Activated CD4-positive, alpha-beta memory T cell treated with anti-CD3 and anti-CD28 coated beads for 36 hours (primary cell): ENCODE measurements around the gene FAM131A. TPM values are rescaled to one million over a fixed set of nuclear protein-coding genes. Genes with fewer than 3 reads are reported as not detected.
A peak's percentile ranks its signal among the peaks of the same experiment; 100 is the strongest.
"Not testable (repeated sequence)": the region's sequence is repeated elsewhere in the genome, so short reads cannot be mapped to it uniquely, and the experiment has no call there.

Experiments
- CTCF ChIA-PET: fragments of 350-600 bp; sonication (Branson Sonifier 250); formaldehyde crosslinking; loops from one replicate; lab custom pipeline; 2021; ENCODE audit warnings: antibody characterized with exemption, inconsistent platforms; lab: Charles Lee
- POLR2A ChIA-PET: fragments of 350-600 bp; sonication (Branson Sonifier 250); formaldehyde crosslinking; loops from one replicate; lab custom pipeline; 2021; ENCODE audit warnings: antibody characterized with exemption; lab: Charles Lee
- DNase-seq: peaks from one replicate; pipeline ENCODE4 v3.0.0-alpha.2; 2020
- H3K27ac Mint-ChIP-seq: one replicate; pipeline ENCODE4 v1.8.0; 2021; ENCODE audit warnings: mixed read lengths
- H3K27me3 Mint-ChIP-seq: one replicate; pipeline ENCODE4 v1.8.0; 2021; ENCODE audit warnings: mixed read lengths
- H3K36me3 Mint-ChIP-seq: one replicate; pipeline ENCODE4 v1.8.0; 2021; ENCODE audit warnings: mixed read lengths
- H3K4me1 Mint-ChIP-seq: one replicate; pipeline ENCODE4 v1.8.0; 2021; ENCODE audit warnings: low read depth, mixed read lengths
- H3K4me3 Mint-ChIP-seq: one replicate; pipeline ENCODE4 v1.8.0; 2021; ENCODE audit warnings: mild to moderate bottlenecking, mixed read lengths
- H3K9me3 Mint-ChIP-seq: one replicate; pipeline ENCODE4 v1.8.0; 2021; ENCODE audit warnings: mixed read lengths
- intact Hi-C: fragments of 100-400 bp; cut with micrococcal nuclease; formaldehyde crosslinking; loops from one replicate; pipeline ENCODE4 v1.15.1; 2023
- total RNA-seq, 2 experiments: library from RNA; stranded (reverse); gene quantifications; one replicate each; pipeline ENCODE4 v1.2.3, GENCODE V29; 2021

The FAM131A gene
- total RNA-seq, 2 experiments from 2014 or later = 7.0 to 8.9 TPM

DNA sequence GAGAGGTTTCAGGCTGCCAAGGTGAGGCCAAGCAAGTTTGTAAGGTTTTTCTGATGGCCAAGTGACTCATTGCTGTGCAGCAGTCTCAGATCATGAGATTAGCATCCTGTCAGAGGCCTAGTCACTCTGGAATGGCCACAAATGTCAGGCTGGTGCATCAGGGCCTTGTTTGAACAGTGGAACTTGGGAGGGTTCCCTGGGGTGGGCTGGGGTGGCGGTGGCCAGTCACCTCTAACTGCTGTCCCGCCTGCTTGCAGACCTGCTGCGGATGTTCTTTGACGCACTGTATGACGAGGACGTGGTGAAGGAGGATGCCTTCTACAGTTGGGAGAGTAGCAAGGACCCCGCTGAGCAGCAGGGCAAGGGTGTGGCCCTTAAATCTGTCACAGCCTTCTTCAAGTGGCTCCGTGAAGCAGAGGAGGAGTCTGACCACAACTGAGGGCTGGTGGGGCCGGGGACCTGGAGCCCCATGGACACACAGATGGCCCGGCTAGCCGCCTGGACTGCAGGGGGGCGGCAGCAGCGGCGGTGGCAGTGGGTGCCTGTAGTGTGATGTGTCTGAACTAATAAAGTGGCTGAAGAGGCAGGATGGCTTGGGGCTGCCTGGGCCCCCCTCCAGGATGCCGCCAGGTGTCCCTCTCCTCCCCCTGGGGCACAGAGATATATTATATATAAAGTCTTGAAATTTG lies 2.8 kb upstream of the FAM131A start:
- peak; percentile 68 for DNase-seq
- CTCF ChIA-PET = no interaction called here
- Mint-ChIP-seq H3K9me3 (no peaks in the 10 kb centered on the region), H3K27ac (peak overlapping the region; percentile 76), H3K27me3 (no peaks in the 10 kb centered on the region), H3K36me3 (peaks cover 36% of the 10 kb centered on the region), H3K4me1 (peaks cover 54% of the 10 kb centered on the region), H3K4me3 (no peak overlapping the region)
- intact Hi-C loops = loop anchor here (1.0 kb wide), 3 partner anchors 9 to 29 kb away; no protein-coding TSS in a partner anchor
- POLR2A ChIA-PET = interaction anchor here (1.3 kb wide), 1 partner anchor 9 kb away, joined by 5 read pairs; no protein-coding TSS in a partner anchor

DNA sequence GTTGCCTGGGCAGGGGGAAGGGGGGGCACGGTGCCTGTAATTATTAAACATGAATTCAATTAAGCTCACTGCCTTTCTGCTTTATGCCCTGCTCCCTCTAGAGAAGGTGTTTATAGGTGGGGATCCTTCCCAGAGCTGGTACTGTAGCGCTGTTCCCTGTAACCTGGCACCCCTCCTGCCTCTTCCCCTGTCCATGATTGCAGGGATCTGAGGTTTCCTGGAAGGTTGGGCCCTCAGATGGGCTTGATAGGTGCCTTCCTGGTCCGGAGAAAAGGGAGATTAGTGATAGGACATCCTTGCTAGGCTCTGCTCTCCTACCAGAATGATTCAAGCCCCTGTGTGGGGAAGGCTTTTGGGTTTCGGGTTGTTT lies 2.1 kb upstream of the FAM131A start:
- H3K4me1 Mint-ChIP-seq = peaks cover 54% of the 10 kb centered on the region
- intact Hi-C loops = loop anchor here (1.0 kb wide), 3 partner anchors 10 to 28 kb away; no protein-coding TSS in a partner anchor
- peak overlapping the region; percentile 81 for H3K4me3 Mint-ChIP-seq
- H3K27ac Mint-ChIP-seq = peak overlapping the region; percentile 88
- ChIA-PET CTCF (interaction anchor here (0.6 kb wide), 1 partner anchor 19 kb away, joined by 3 read pairs; no protein-coding TSS in a partner anchor), POLR2A (interaction anchor here (0.7 to 1.3 kb wide), 4 partner anchors 8 to 149 kb away, joined by 3 to 5 read pairs (median 3); partner anchors contain the start of gene ABCF3)
- H3K9me3 Mint-ChIP-seq = no peaks in the 10 kb centered on the region
- H3K27me3 Mint-ChIP-seq = no peaks in the 10 kb centered on the region
- H3K36me3 Mint-ChIP-seq = peaks cover 32% of the 10 kb centered on the region
- no peak for DNase-seq

DNA sequence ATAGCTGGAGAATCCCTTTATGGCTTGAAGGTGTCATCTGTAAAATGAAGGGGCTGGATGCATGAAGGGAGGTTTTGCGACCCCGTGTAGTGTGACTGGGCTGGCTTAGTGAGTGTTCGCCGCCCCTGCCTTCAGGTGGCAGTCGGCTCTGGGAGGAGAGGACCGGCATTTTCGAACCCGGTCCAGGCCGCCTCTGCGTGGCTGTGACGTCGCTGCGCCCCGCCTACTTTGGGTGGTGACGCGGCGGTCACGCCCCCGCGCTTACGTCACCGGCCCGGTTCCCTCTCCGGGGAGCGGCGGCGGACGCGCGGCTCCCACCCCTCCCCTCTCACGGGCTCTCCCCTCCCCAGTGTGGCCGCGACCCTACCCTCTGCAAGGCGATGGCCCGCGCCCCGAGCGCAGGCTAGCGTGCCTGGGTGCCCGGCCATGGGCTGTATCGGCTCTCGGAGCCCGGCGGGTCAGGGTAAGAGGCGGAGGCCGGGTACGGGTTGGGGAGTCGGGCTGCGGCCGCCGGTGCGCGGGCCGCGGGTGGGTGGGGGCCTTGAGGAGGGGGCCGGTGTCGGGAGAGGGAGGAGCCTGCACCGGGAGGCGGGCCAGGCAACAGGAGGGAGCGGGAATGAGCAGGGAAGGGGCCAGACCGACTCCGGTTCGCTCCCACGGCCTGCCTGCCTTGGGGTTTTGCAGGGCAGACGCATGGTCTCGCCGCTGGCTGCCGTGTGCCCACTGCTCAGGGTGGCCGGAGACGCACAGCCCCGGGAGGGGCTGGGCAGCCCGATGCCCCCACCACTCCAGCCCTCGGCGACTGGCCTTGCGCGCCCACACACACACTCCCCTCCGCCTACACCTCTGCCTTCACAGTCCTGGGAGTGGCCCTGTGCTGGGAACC lies 1.5 kb upstream of the FAM131A start:
- Mint-ChIP-seq H3K9me3 (no peaks in the 10 kb centered on the region), H3K27me3 (no peaks in the 10 kb centered on the region), H3K4me3 (peak overlapping the region; percentile 81), H3K27ac (peak overlapping the region; percentile 88), H3K4me1 (peaks cover 54% of the 10 kb centered on the region), H3K36me3 (peaks cover 28% of the 10 kb centered on the region)
- ChIA-PET CTCF (interaction anchor here (0.6 to 3.3 kb wide), 2 partner anchors 18 kb away, joined by 3 to 23 read pairs; no protein-coding TSS in a partner anchor), POLR2A (interaction anchor here (0.7 to 1.4 kb wide), 5 partner anchors 9 to 150 kb away, joined by 3 to 10 read pairs (median 3); partner anchors contain the start of gene ABCF3)
- intact Hi-C loops = loop anchor here (1.0 kb wide), 3 partner anchors 11 to 27 kb away; no protein-coding TSS in a partner anchor
- peak; percentile 89 for DNase-seq

DNA sequence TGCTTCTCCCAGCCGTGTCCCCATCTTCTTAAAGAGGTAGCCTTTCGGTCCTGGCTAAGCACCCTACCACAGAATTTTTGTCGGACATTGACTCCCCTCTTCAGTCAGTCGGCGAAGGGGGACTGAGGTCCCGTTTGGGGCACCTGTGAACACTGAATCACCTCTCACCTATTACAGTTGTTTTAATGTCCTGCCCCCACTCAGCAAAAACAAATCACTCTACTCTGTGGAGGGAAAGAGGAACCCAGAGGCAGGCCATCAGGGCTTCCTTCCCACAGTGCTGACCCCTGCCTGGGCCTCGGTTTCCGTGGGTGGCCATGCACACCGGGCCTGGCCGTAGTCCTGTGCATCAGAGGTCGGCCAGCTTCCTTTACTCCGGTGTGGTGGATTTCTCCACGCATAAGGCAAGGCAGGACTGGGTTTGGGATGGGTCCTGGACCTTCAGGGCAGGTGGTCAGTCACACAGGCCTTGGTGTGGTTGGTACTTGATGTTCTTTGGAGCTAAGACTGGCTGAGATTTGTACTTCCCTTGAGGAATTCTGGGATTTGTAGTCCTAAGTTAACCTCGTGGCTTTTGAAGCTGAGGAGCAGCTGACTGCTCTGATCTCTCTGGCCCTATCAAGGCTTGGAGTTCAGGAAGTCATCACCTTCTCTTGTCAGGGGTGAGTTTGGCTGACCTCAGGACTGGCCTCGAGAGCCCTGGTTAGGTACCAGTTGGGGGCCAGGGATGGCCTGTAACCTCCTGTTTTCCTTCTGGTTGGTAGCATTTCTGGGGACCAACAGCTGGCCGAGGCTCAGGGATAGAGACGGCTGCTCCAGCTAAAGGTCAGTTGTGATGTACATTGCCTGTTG lies 627 bp upstream of the FAM131A start:
- ChIA-PET POLR2A (interaction anchor here (1.4 kb wide), 1 partner anchor 10 kb away, joined by 10 read pairs; no protein-coding TSS in a partner anchor), CTCF (interaction anchor here (1.2 to 3.3 kb wide), 2 partner anchors 18 to 35 kb away, joined by 3 to 23 read pairs; no protein-coding TSS in a partner anchor)
- DNase-seq = no peak
- Mint-ChIP-seq H3K4me1 (peaks cover 54% of the 10 kb centered on the region), H3K9me3 (no peaks in the 10 kb centered on the region), H3K4me3 (peak overlapping the region; percentile 81), H3K27ac (peak overlapping the region; percentile 77), H3K27me3 (no peaks in the 10 kb centered on the region), H3K36me3 (peaks cover 19% of the 10 kb centered on the region)
- intact Hi-C loops = no loop called here

- Mint-ChIP-seq H3K27ac (no peak overlapping the region), H3K4me1 (peaks cover 44% of the 10 kb centered on the region), H3K36me3 (peaks cover 8% of the 10 kb centered on the region), H3K27me3 (no peaks in the 10 kb centered on the region), H3K9me3 (no peaks in the 10 kb centered on the region), H3K4me3 (no peak overlapping the region)
- POLR2A ChIA-PET = interaction anchor here (1.1 kb wide), 1 partner anchor 24 kb away, joined by 4 read pairs; no protein-coding TSS in a partner anchor
- intact Hi-C loops = no loop called here
- CTCF ChIA-PET = interaction anchor here (0.6 to 3.3 kb wide), 3 partner anchors 16 to 71 kb away, joined by 3 to 23 read pairs (median 4); no protein-coding TSS in a partner anchor
- DNase-seq = no peak
These were observed 581 bp downstream of the FAM131A start for GRCh38 chr3:184337981-184338380.

DNA sequence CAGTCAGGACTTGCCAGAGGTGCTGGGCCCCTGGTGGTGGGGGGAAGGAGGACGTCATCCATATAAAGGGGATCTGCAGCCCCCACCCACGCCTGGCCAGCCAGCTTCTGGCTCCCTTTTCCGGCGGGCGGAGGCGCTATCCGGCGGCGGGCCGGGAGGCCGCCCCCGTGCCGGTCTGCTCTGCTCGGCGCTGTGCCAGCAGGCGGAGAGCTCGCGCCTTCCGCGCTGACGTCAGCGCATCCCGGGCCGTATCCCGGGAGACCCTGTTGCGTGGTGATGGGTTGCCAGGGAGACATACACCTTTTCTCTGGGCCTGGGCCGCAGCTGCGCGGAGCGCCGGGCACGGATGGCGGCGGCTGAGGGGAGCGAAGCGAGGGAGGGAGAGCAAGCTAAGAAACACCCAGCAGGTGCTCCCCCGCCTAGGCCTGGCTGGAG lies 1.1 kb downstream of the FAM131A start:
- peaks cover 5% of the 10 kb centered on the region for H3K36me3 Mint-ChIP-seq
- no peak overlapping the region for H3K27ac Mint-ChIP-seq
- ChIA-PET POLR2A (interaction anchor here (1.1 kb wide), 1 partner anchor 24 kb away, joined by 4 read pairs; no protein-coding TSS in a partner anchor), CTCF (interaction anchor here (0.6 to 3.3 kb wide), 3 partner anchors 10 to 72 kb away, joined by 3 to 23 read pairs (median 4); no protein-coding TSS in a partner anchor)
- intact Hi-C loops = no loop called here
- H3K27me3 Mint-ChIP-seq = no peaks in the 10 kb centered on the region
- no peaks in the 10 kb centered on the region for H3K9me3 Mint-ChIP-seq
- peak; percentile 41 for DNase-seq
- peaks cover 39% of the 10 kb centered on the region for H3K4me1 Mint-ChIP-seq
- no peak overlapping the region for H3K4me3 Mint-ChIP-seq

- H3K4me3 Mint-ChIP-seq = no peak overlapping the region
- peaks cover 34% of the 10 kb centered on the region for H3K4me1 Mint-ChIP-seq
- ChIA-PET POLR2A (interaction anchor here (1.1 kb wide), 1 partner anchor 23 kb away, joined by 4 read pairs; no protein-coding TSS in a partner anchor), CTCF (interaction anchor here (1.2 to 3.3 kb wide), 2 partner anchors 10 to 15 kb away, joined by 3 to 23 read pairs; no protein-coding TSS in a partner anchor)
- no peak for DNase-seq
- no peaks in the 10 kb centered on the region for H3K27me3 Mint-ChIP-seq
- peaks cover 4% of the 10 kb centered on the region for H3K36me3 Mint-ChIP-seq
- intact Hi-C loops = no loop called here
- H3K27ac Mint-ChIP-seq = no peak overlapping the region
- no peaks in the 10 kb centered on the region for H3K9me3 Mint-ChIP-seq
These were observed 1.6 kb downstream of the FAM131A start for GRCh38 chr3:184339001-184339400.

DNA sequence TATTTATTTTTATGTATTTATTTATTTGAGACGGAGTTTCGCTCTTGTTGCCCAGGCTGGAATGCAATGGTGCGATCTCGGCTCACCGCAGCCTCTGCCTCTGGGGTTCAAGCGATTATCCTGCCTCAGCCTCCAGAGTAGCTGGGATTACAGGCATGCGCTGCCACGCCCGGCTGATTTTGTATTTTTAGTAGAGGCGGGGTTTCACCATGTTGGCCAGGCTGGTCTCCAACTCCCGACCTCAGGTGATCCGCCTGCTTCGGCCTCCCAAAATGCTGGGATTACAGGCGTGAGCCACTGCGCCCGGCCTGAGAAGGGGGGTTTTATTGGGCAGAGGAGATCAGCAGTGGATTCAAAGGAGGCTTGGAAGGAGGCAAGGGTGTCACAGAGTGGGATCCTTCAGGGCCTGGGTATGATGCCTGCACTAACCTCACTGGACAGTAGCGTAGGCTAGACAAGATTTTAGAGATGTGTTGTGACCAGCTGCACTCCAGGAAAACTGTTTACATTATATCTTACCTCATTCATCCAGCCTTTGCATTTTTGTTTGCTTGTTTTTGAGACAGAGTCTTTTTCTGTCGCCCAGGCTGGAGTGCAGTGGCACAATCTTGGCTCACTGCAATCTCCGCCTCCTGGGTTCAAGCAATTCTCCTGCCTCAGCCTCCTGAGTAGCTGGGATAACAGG lies 2.2 kb downstream of the FAM131A start:
- H3K4me1 Mint-ChIP-seq = peaks cover 28% of the 10 kb centered on the region
- CTCF ChIA-PET = interaction anchor here (1.2 to 3.3 kb wide), 2 partner anchors 9 to 15 kb away, joined by 3 to 23 read pairs; no protein-coding TSS in a partner anchor
- H3K27ac Mint-ChIP-seq, H3K27me3 Mint-ChIP-seq, intact Hi-C loops, DNase-seq, POLR2A ChIA-PET, H3K9me3 Mint-ChIP-seq, H3K4me3 Mint-ChIP-seq, H3K36me3 Mint-ChIP-seq: not testable (repeated sequence)

DNA sequence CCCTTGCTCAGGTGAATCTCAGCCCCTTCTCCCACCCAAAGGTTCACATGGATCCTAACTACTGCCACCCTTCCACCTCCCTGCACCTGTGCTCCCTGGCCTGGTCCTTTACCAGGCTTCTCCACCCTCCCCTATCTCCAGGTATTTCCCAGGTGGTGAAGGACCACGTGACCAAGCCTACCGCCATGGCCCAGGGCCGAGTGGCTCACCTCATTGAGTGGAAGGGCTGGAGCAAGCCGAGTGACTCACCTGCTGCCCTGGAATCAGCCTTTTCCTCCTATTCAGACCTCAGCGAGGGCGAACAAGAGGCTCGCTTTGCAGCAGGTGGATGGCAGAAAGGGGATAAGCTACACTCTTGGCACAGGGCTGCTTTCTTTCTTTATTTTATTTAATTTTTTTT lies 4.5 kb downstream of the FAM131A start:
- H3K27me3 Mint-ChIP-seq = no peaks in the 10 kb centered on the region
- ChIA-PET CTCF (interaction anchor here (2.4 kb wide), 1 partner anchor 13 kb away, joined by 7 read pairs; no protein-coding TSS in a partner anchor), POLR2A (no interaction called here)

DNA sequence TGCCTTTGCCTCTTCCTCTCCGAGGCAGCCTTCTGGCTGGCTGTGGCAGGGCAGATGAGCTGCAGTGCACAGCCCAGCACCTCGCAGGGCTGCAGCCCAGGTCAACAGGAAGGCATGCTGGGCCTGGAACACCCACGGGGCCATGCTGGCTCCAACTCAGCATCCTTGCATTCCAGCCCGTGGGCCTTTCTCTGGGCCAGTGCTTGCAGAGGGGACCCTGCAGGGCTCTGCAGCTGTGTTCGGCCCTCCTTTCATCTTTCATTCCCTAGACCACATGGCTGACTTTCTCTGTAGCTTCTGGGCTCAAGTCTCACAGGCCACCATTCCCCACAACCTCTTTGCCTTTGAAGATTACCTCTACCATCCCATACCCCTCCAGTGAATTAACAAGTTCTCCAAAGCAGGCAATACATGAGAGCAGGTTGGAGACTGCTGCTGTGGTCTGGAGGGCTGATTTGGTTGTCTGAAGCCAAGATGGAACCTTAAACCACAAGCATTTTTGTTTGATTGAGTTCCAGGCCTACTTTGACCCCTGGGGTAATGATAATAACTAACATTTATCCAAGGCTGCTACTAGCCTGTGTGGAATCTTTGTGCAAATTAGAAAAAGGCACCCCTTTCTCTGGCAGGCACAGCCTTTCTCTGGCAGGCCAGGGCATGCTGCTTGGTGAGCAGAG lies 5.9 kb downstream of the FAM131A start:
- Mint-ChIP-seq H3K4me1 (peaks cover under 1% of the 10 kb centered on the region), H3K9me3 (no peaks in the 10 kb centered on the region), H3K36me3 (peaks cover 2% of the 10 kb centered on the region), H3K27me3 (no peaks in the 10 kb centered on the region), H3K27ac (no peak overlapping the region), H3K4me3 (no peak overlapping the region)
- CTCF ChIA-PET = interaction anchor here (2.4 kb wide), 1 partner anchor 11 kb away, joined by 7 read pairs; no protein-coding TSS in a partner anchor
- POLR2A ChIA-PET = no interaction called here
- no peak for DNase-seq
- intact Hi-C loops = no loop called here

More for the DNA sequence above, 4.5 kb downstream of the FAM131A start:
- Mint-ChIP-seq H3K9me3 (no peaks in the 10 kb centered on the region), H3K36me3 (peaks cover 2% of the 10 kb centered on the region), H3K4me1 (peaks cover 13% of the 10 kb centered on the region), H3K4me3 (no peak overlapping the region), H3K27ac (no peak overlapping the region)
- no peak for DNase-seq
- intact Hi-C loops = no loop called here
